CD14-positive monocyte (primary cell): ENCODE measurements around the gene ERI2. TPM values are rescaled to one million over a fixed set of nuclear protein-coding genes. Genes with fewer than 3 reads are reported as not detected.

Source experiments
- DNase-seq, 3 donors: peaks; one replicate each; pipeline ENCODE4 v3.0.0-alpha.2; 2011 to 2022
- H2AFZ ChIP-seq: 2 replicates; pipeline ENCODE4 v1.6.0; 2012; ENCODE audit warnings: mild to moderate bottlenecking, low read depth, low read length, inconsistent platforms; ENCODE audit not compliant: insufficient read depth, poor library complexity, severe bottlenecking
- H3K27ac ChIP-seq, 2 donors: 1 replicate in 1 of 2; 2 replicates in 1 of 2; pipeline ENCODE4 v1.5.1; 2012 to 2013; ENCODE audit warnings: low read length in 2 of 2, control low read depth in 1 of 2, inconsistent platforms in 1 of 2, low read depth in 1 of 2, mild to moderate bottlenecking in 1 of 2
- H3K27me3 ChIP-seq, 2 donors: one replicate each; pipeline versions ENCODE4 v1.6.0 to v1.6.1; 2011 to 2013; ENCODE audit warnings: low read length in 2 of 2; ENCODE audit not compliant: control insufficient read depth in 2 of 2, insufficient read depth in 2 of 2
- H3K36me3 ChIP-seq, 2 donors: replicated peaks in 1 of 2; 1 replicate in 1 of 2; 2 replicates in 1 of 2; pipeline versions ENCODE4 v1.5.1 to v1.6.1; 2012 to 2013; ENCODE audit warnings: low read length in 2 of 2, control low read depth in 1 of 2, inconsistent platforms in 1 of 2, mild to moderate bottlenecking in 1 of 2; ENCODE audit not compliant: insufficient read depth in 2 of 2, control insufficient read depth in 1 of 2
- H3K4me1 ChIP-seq, 2 donors: 1 replicate in 1 of 2; 2 replicates in 1 of 2; pipeline versions ENCODE4 v1.5.1 to v1.6.1; 2012 to 2013; ENCODE audit warnings: low read length in 2 of 2, control low read depth in 1 of 2, inconsistent platforms in 1 of 2, mild to moderate bottlenecking in 1 of 2, moderate library complexity in 1 of 2; ENCODE audit not compliant: insufficient read depth in 2 of 2, control insufficient read depth in 1 of 2
- H3K4me2 ChIP-seq: replicated peaks from 2 replicates; pipeline ENCODE3; 2012; ENCODE audit warnings: low read length, moderate library complexity, mild to moderate bottlenecking; ENCODE audit not compliant: poor library complexity, severe bottlenecking; ENCODE audit errors: extremely low read depth
- H3K4me3 ChIP-seq, 3 experiments: fragments of 200-600 bp in 1 of 3; sonication (generic) in 1 of 3; replicated peaks in 1 of 3; 1 replicate in 2 of 3; 2 replicates in 1 of 3; pipeline ENCODE4 v1.5.1; 2011 to 2013; ENCODE audit warnings: low read length in 3 of 3, mild to moderate bottlenecking in 3 of 3, control low read depth in 2 of 3, low read depth in 2 of 3, inconsistent platforms in 1 of 3, moderate library complexity in 1 of 3
- H3K79me2 ChIP-seq: 2 replicates; pipeline ENCODE4 v1.6.0; 2012; ENCODE audit warnings: mild to moderate bottlenecking, control low read depth, inconsistent platforms, low read length, moderate library complexity; ENCODE audit not compliant: insufficient read depth
- H3K9ac ChIP-seq: 2 replicates; pipeline ENCODE4 v1.6.0; 2017; ENCODE audit warnings: low read length, mild to moderate bottlenecking; ENCODE audit not compliant: insufficient read depth, poor library complexity, severe bottlenecking
- H3K9me3 ChIP-seq, 2 donors: replicated peaks in 1 of 2; 1 replicate in 1 of 2; 2 replicates in 1 of 2; pipeline versions ENCODE4 v1.5.1 to v1.6.1; 2012 to 2013; ENCODE audit warnings: low read length in 2 of 2, control low read depth in 1 of 2; ENCODE audit not compliant: control insufficient read depth in 1 of 2, insufficient read depth in 1 of 2
- H4K20me1 ChIP-seq: 2 replicates; pipeline ENCODE4 v1.6.0; 2012; ENCODE audit warnings: mild to moderate bottlenecking, low read length, control low read depth, moderate library complexity; ENCODE audit not compliant: insufficient read depth
- H3K27ac Mint-ChIP-seq, 7 donors: one replicate each; pipeline ENCODE4 v1.8.0; 2020; ENCODE audit warnings: mild to moderate bottlenecking in 7 of 7, mixed read lengths in 7 of 7, moderate library complexity in 6 of 7, inconsistent platforms in 2 of 7
- H3K27me3 Mint-ChIP-seq, 3 donors: one replicate each; pipeline ENCODE4 v1.8.0; 2021 to 2022; ENCODE audit warnings: low read depth in 3 of 3, mild to moderate bottlenecking in 3 of 3, mixed read lengths in 3 of 3, moderate library complexity in 3 of 3, inconsistent platforms in 1 of 3
- H3K36me3 Mint-ChIP-seq, 2 donors: one replicate each; pipeline ENCODE4 v1.8.0; 2020; ENCODE audit warnings: mixed read lengths in 2 of 2, inconsistent platforms in 1 of 2, mild to moderate bottlenecking in 1 of 2
- H3K4me1 Mint-ChIP-seq: one replicate; pipeline ENCODE4 v1.8.0; 2020; ENCODE audit warnings: mild to moderate bottlenecking, mixed read lengths
- H3K4me3 Mint-ChIP-seq, 2 donors: one replicate each; pipeline ENCODE4 v1.8.0; 2020; ENCODE audit warnings: mild to moderate bottlenecking in 2 of 2, mixed read lengths in 2 of 2, moderate library complexity in 1 of 2
- H3K9me3 Mint-ChIP-seq, 7 donors: one replicate each; pipeline ENCODE4 v1.8.0; 2020 to 2022; ENCODE audit warnings: mixed read lengths in 7 of 7, mild to moderate bottlenecking in 6 of 7, moderate library complexity in 6 of 7, inconsistent platforms in 2 of 7
- CTCF ChIP-seq: fragments of 200-600 bp; IDR thresholded peaks from one replicate; pipeline ENCODE4 v1.8.0; 2022; ENCODE audit warnings: antibody characterized with exemption, mild to moderate bottlenecking
- WGBS: methylation state at CpG from one replicate; pipeline ENCODE4 v1.1.5; 2013; ENCODE audit warnings: missing lambda C conversion rate; ENCODE audit not compliant: insufficient coverage; 5-methylcytosine and 5-hydroxymethylcytosine counted together
- intact Hi-C, 2 donors: fragments of 100-400 bp; cut with micrococcal nuclease; formaldehyde crosslinking; loops; one replicate each; pipeline versions ENCODE4 v1.15.0 to v1.15.1; 2023
- polyA plus RNA-seq, 3 donors: library from polyadenylated mRNA; depleted of rRNA in 1 of 3; unstranded in 2 of 3; stranded (reverse) in 1 of 3; fragments of 300-500 nt in 2 of 3; fragments of >200 nt in 1 of 3; fragmentation: Illumina TruSeq in 2 of 3; gene quantifications; 1 replicate in 2 of 3; 2 replicates in 1 of 3; pipeline ENCODE4 v1.2.3, GENCODE V29; 2012 to 2021

ERI2 gene
- polyA plus RNA-seq, 3 donors = 4.0 to 10.5 (median 10.4) TPM

DNA sequence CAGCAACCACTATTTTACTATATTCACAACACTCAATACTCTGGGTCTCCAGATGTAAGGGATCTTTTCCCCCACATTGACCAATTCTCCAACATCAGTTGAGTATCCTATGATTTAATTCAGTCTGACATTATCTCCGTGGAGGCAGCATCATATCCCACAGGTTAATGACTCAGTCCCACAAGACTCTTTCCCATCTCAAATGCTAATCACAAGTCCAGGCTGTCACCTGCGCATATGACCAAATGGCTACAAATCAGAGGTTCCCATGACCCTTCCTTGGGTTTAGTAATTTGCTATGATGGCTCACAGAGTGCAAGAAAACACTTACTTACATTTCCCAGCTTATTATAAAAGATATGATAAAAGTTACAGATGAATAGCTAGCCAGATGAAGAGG lies 23.8 kb downstream of the ERI2 start:
- Histone ChIP-seq H3K4me2 (no peak overlapping the region), H3K36me3 (peaks cover 0 to 12% of the 10 kb centered on the region in 2 donors), H3K4me1 (peaks cover 6 to 13% of the 10 kb centered on the region in 2 donors), H3K4me3 (no peak overlapping the region), H3K9me3 (no peaks in the 10 kb centered on the region), H3K79me2 (no peaks in the 10 kb centered on the region), H3K27me3 (no peaks in the 10 kb centered on the region), H3K27ac (no peak overlapping the region), H4K20me1 (no peaks in the 10 kb centered on the region), H2AFZ (no peak overlapping the region), H3K9ac (no peak overlapping the region)
- Mint-ChIP-seq H3K4me3 (no peak overlapping the region), H3K9me3 (peaks cover 0 to 2% (median 0%) of the 10 kb centered on the region in 7 donors), H3K36me3 (peaks cover 19% of the 10 kb centered on the region in 2 donors), H3K27me3 (peaks cover 0 to 1% (median 0%) of the 10 kb centered on the region in 3 donors), H3K27ac (no peak overlapping the region), H3K4me1 (peaks cover 11% of the 10 kb centered on the region)
- no CpG with 5 or more reads among the region's 2 CpGs for WGBS
- intact Hi-C loops = no loop called here
- TF ChIP-seq CTCF = no peak
- DNase-seq = no peak

DNA sequence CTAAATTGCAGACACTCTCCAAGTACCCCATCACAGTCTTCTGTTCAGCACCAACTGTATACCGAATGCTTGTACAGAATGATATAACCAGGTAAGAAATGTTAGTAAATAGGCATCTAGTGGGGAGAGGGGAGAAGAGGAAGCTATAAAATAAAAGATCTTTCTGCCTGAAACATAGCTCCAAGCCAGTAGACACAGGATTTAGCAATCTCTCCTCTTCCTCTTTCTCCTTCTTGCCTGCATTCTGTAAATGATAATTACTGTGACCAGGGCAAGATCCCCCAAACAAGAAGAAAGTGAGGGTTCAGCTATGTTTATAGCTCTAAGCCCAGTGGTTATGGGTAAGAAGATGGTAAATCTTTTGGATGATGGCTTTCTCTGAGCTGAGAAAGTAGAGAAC lies 24.6 kb downstream of the ERI2 start:
- no peaks in the 10 kb centered on the region for H3K9me3 ChIP-seq
- H3K4me2 ChIP-seq = no peak overlapping the region
- no peaks in the 10 kb centered on the region for H4K20me1 ChIP-seq
- H3K27me3 ChIP-seq = no peaks in the 10 kb centered on the region
- H3K79me2 ChIP-seq = no peaks in the 10 kb centered on the region
- H3K9ac ChIP-seq = no peak overlapping the region
- H3K4me1 Mint-ChIP-seq = peaks cover 11% of the 10 kb centered on the region
- intact Hi-C loops = no loop called here
- H3K36me3 Mint-ChIP-seq = peaks cover 17 to 21% of the 10 kb centered on the region in 2 donors
- H3K36me3 ChIP-seq = peaks cover 0 to 16% of the 10 kb centered on the region in 2 donors
- H3K4me3 ChIP-seq = no peak overlapping the region
- TF ChIP-seq CTCF = no peak
- peaks cover 6 to 13% of the 10 kb centered on the region in 2 donors for H3K4me1 ChIP-seq
- H3K27ac Mint-ChIP-seq = no peak overlapping the region
- peaks cover 0 to under 1% (median 0%) of the 10 kb centered on the region in 3 donors for H3K27me3 Mint-ChIP-seq
- no peaks in the 10 kb centered on the region for H3K9me3 Mint-ChIP-seq
- DNase-seq = peak; percentile 13 to 29 (median 15)
- H3K4me3 Mint-ChIP-seq = no peak overlapping the region
- no CpG with 5 or more reads among the region's 1 CpG for WGBS
- no peak overlapping the region for H2AFZ ChIP-seq
- H3K27ac ChIP-seq = peak overlapping the region in 1 of 2 donors; percentile 15
